ENCODE data around the gene SMYD3.

SMYD3 gene

DNA sequence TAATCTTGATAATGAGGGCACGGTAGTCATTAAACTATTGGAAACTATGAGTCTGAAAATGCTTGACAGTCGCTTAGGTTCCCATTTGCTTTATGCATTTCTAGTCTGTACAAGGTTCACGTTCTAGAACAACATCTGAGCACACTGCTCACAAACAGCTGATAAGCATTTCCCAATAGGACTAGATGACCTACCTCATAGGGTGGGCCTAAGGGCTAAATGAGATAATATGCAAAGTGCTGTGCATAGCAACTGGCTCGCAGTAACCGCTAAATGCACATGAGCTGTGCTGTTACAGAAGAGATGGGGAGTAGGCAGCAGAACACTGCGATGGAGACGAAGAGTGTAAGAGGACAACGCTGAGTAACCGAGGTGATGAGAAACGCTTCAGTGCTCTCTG is 628.0 kb downstream of the SMYD3 start:
- no peak for DNase-seq

GRCh38 chr1:245878585-245878984 is 628.5 kb downstream of the SMYD3 start:
- DNase-seq = no peak

- DNase-seq = no peak
These were observed 629.1 kb downstream of the SMYD3 start for GRCh38 chr1:245877976-245878375.

DNA sequence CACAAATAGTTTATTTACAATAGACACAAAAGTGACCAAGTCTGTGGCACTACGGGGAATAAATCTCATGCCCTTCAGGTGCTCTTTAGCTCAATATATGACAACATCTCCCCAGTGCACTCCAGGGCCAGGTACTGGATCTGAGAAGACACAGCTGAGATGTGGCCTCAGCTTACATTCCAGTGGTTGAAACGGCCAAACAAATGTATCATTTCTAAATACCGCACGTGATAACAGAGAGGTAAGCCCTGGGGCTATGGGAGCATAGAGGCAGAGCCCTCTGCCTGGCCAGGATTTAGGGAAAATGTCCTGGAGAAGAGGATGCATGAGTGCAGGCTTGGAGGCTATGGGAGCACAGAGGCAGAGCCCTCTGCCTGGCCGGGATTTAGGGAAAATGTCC is 630.5 kb downstream of the SMYD3 start:
- no peak for DNase-seq

- no peak for DNase-seq
These were observed 631.4 kb downstream of the SMYD3 start for GRCh38 chr1:245875581-245876261.

GRCh38 chr1:245874942-245875580 is 632.0 kb downstream of the SMYD3 start:
- DNase-seq = peak; percentile 69

- DNase-seq = no peak
These were observed 633.0 kb downstream of the SMYD3 start for GRCh38 chr1:245873883-245874671.

GRCh38 chr1:245873068-245873467 is 634.0 kb downstream of the SMYD3 start:
- no peak for DNase-seq

GRCh38 chr1:245872475-245872874 is 634.6 kb downstream of the SMYD3 start:
- DNase-seq = no peak

DNA sequence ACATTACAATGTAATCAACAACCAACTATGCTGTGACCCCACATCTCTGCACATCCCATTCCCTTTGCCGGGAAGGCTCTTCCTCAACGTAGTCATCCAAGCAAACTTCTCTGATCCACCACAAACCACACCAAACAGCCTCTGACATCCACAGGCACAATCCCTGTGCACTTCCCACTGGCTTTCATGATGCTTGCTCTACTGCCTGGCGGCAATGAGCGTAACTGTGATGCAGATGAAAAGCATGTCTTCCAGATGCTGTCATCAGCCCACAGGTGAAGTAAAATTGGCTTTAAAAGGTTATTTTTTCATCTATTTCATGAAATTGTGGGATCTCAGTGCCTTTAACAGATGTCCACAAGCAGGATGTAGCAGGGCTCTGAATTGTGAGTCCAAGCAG is 635.2 kb downstream of the SMYD3 start:
- DNase-seq = no peak

GRCh38 chr1:245871191-245871590 is 635.9 kb downstream of the SMYD3 start:
- no peak for DNase-seq

DNA sequence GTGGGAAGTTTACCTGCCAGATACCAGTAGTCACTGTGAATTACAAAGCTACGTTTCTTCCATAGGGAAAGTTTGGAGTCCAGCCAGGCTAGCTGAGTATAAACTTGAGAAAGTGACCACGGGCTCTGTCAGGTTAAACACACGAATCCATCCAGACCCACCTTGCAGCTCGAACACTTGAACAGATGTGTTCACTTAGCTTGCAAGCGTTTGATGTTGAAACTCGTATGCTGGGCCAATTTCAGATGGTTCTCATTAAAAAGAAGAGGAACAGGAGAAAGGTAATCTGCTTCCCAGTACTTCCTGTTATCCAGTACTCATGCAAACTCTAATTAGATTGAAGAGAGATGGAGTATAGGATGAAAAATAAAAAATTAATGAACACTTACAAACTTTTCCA is 636.4 kb downstream of the SMYD3 start:
- DNase-seq = no peak

DNA sequence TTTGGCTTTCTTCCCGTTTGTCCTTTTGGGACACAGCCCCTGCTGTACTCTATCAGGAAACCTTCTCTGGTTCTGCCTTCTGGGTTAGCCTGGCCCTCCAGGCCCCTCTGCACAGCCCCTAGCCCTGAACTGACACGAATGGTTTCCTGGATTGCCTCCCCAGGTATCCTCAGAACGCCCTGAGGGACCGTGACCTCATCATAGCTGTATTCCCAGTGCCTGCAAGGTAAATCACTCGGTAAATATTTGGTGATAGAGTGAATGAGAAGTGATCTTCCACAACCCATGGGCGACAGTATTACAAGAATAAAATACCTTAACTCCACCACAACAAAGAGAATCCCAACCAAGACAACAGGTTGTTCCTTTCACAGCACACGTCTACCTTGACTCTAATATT is 637.2 kb downstream of the SMYD3 start:
- DNase-seq = no peak

- DNase-seq = no peak
These were observed 639.3 kb downstream of the SMYD3 start for GRCh38 chr1:245867738-245868137.

- DNase-seq = no peak
These were observed 642.2 kb downstream of the SMYD3 start for GRCh38 chr1:245864872-245865271.

DNA sequence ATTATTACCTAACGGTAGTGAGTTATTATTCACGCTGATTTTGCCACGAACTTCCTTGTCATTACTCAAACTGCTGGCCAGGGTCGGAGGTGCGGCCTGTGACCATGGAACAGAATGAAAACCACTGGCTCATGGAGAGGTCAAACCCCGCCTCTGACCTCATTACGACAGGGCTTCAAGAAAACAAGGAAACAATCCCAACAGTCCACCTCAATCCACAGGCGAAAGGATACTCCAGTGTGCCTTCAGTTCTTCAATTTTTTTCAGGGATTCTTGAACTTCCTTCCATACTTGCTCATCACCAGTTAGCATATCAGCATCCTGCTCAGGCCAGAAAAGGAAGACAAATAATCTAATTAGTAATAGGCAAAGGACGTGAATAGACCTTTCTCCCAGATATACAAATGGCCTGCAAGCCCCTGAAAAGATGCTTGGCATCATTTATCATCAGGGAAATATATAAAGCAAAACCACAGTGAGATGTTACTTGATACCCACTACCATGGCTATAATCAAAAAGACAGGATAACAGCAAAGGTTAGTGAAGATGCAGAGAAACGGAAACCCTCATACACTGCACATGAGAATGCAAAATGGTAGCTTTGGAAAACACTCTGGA is 643.4 kb downstream of the SMYD3 start:
- no peak for DNase-seq

- DNase-seq = no peak
These were observed 644.1 kb downstream of the SMYD3 start for GRCh38 chr1:245862812-245863540.

- no peak for DNase-seq
These were observed 646.2 kb downstream of the SMYD3 start for GRCh38 chr1:245860657-245861544.

DNA sequence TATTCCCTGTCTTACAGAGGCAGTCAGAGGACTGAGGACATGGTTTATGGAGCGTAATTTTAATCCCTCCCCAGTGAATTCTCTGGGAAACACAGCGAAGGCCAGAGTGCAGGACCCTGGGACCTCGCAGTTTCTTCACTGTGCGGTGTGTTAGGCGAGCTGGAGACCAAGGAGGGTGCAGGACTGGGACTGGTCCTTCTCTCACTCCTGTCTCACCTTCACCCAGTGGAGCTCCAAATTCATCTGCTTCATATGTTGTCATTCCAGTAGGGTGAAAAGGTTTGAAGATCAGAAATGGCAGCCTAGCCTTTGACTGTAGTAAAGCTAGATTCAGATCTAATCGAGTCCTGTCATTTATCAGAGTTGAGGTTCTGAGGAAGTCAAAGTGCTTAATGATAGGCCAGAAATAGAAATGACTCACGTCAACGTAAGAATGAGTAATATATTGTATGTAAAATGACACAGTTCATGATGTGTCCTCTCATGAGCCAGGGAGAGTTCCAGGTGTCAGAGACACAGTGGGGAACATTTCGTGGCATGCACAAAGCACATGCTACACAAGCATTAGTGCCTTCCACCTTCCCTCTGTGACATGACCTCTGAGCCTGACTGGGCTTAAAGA is 647.5 kb downstream of the SMYD3 start:
- DNase-seq = no peak

GRCh38 chr1:245858722-245859492 is 648.2 kb downstream of the SMYD3 start:
- no peak for DNase-seq

All from femur (tissue), 1 donor.